Astrocyte of the cerebellum (primary cell): ENCODE measurements around the gene C19orf25.

Experiments
- DNase-seq: peaks from one replicate; pipeline ENCODE4 v3.0.0-alpha.2; 2011; ENCODE audit warnings: low read depth
- H3K4me3 ChIP-seq: 2 replicates; pipeline ENCODE4 v1.5.1; 2011; ENCODE audit warnings: mild to moderate bottlenecking, low read depth, low read length, moderate library complexity
- in situ Hi-C: cut with HindIII; loops from 2 replicates; pipeline ENCODE4 v1.10.0; 2017; ENCODE audit warnings: low sequenced_read_pairs
- TF ChIP-seq, protein P1 (sequence below): IDR thresholded peaks from 2 replicates; pipeline ENCODE4 v1.5.1; 2012; ENCODE audit warnings: low read length, low read depth, moderate library complexity, mild to moderate bottlenecking; ENCODE audit errors: missing control alignments

C19orf25 gene

GRCh38 chr19:1511318-1512317, 32.6 kb upstream of the C19orf25 start:
- TF ChIP-seq, protein P1, sequence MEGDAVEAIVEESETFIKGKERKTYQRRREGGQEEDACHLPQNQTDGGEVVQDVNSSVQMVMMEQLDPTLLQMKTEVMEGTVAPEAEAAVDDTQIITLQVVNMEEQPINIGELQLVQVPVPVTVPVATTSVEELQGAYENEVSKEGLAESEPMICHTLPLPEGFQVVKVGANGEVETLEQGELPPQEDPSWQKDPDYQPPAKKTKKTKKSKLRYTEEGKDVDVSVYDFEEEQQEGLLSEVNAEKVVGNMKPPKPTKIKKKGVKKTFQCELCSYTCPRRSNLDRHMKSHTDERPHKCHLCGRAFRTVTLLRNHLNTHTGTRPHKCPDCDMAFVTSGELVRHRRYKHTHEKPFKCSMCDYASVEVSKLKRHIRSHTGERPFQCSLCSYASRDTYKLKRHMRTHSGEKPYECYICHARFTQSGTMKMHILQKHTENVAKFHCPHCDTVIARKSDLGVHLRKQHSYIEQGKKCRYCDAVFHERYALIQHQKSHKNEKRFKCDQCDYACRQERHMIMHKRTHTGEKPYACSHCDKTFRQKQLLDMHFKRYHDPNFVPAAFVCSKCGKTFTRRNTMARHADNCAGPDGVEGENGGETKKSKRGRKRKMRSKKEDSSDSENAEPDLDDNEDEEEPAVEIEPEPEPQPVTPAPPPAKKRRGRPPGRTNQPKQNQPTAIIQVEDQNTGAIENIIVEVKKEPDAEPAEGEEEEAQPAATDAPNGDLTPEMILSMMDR: no peak
- DNase-seq: no peak
- in situ Hi-C loops: no loop called here
- H3K4me3 ChIP-seq: no peak overlapping the region

- no peak overlapping the region for H3K4me3 ChIP-seq
- no peak for DNase-seq
- TF ChIP-seq, protein P1: no peak
- in situ Hi-C loops: no loop called here
Observed at GRCh38 chr19:1510807-1511206, 31.8 kb upstream of the C19orf25 start.

- DNase-seq: no peak
- in situ Hi-C loops: no loop called here
Observed at GRCh38 chr19:1510442-1510806, 31.4 kb upstream of the C19orf25 start.

DNA sequence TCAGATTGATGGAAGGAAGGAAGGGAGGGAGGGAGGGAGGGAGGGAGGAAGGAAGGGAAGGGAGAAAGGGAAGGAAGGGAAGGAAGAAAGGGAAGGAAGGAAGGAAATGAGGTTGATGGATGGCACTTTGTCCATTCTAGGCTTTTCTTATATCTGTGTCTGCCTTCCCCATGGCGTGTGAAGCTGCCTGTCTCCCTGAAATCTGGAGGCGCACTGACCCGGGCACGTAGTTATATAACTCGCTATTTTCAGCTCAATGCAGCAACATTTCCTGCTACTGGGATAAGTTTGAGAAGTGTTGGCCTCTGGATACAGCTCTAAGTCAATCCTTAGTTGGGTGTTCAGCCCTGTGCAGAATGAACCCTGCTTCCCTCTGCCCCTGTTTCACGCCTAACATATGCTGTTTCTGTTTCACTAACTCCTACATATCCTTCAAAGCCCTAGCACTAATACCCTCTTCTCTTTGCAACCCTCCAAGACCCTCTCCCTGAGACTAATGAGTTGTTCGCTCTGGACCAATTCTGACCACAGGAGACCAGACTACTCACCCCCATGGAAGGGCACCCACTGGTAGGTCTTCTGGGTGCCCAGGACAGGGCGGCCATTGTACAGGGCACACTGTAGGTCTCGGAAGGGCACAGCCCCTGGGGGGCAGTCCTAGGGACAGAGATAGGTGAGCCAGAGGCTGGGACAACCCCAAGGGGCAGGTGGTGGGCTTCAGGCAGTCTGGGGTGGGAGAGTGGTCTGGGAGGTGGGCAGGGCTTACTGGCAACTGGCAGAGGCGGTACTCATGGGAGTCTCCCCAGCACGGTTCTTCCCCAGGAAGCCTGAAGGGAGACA, 30.8 kb upstream of the C19orf25 start:
- no peak for DNase-seq
- in situ Hi-C loops: no loop called here
- H3K4me3 ChIP-seq: no peak overlapping the region
- TF ChIP-seq, protein P1: no peak

More at GRCh38 chr19:1510442-1510806, 31.4 kb upstream of the C19orf25 start:
- TF ChIP-seq, protein P1: no peak
- H3K4me3 ChIP-seq: no peak overlapping the region

GRCh38 chr19:1508507-1508856, 29.5 kb upstream of the C19orf25 start:
- in situ Hi-C loops: no loop called here
- peak overlapping the region; percentile 21 for H3K4me3 ChIP-seq
- DNase-seq: no peak
- TF ChIP-seq, protein P1: no peak

DNA sequence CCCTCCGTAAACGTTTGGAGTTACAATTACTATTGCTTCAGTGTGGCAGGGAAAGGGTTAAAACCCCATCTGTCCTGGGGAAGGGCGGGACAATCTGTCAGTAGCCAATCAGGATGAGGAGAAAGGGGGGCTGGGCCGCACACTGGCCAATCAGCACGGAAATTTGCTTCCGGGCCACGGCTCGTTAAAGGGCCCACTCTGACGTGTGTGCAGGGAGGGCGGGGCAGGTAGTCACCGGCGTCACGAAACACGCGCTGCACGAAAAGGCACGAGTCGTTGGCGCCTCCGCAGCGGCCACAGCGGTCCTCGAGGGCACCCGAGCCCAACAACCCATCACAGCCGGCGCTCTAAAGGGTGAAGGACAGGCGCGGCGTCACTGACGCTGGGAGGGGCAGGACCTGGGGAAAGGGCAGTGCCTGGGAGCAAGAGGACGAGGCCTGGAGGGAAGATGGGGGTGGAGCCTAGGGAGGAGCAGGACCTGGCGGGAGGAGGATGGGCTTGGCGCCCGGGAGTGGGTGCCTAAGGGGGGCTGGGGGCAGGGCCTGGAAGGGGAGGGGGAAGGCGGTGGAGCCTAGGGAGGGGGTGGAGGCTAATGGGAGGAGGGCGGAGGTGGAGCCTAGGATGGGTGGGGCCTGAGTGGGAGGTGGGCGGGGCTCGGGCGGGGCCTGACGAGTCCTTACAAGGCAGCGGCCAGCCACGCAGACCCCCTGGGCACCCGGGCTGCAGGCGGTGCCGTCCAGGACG, 28.9 kb upstream of the C19orf25 start:
- TF ChIP-seq, protein P1: no peak
- in situ Hi-C loops: no loop called here
- peak; percentile 89 for DNase-seq
- peak overlapping the region; percentile 43 for H3K4me3 ChIP-seq
